ENCODE measurements around the gene CDC42. TPM values are rescaled to one million over a fixed set of nuclear protein-coding genes. Genes with fewer than 3 reads are reported as not detected.

The CDC42 gene
- total and polyA plus RNA-seq, 9 of the 15 experiments (the other 6 are each of a cell fraction or from before 2014, with no cell fraction given): 186 to 398 (median 325) TPM

DNA sequence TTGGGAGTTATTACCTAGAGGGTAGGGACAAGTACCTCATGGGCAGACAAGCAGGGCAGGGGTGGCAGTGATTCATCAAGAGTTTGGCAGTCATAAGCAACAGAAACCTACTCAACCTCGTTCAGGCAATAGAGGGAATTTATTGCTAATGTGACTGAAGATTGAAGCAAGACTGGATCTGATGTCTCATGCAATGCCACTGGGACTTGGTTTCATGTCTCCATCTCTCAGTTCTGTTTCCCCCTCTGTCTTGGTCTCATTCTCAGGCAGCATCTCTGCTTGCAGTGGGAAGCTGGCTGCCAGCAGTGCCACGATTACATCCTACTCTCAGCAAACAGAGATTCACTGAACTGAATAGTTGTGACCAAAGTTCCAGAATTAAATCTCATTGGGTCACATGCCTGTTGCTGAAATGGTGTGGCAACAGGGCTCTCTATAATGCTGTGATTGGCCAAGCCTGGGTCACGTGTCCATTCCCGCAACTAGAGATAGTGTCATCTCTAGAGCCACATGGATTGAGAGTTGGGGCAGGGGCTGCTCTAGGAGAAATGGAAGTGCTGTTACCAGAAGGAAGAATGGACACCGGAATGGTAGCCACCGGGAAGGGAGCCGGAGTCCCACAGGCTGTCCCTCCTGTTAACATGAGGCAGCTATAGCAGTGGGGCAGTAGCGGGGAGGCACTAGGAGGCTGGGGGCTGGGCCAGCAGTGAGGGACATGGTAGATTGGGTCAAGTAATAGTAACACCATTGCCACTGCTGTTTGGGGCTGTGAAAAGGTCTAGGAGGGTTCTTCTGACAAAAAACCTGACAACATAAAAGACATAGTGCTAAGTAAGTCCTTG lies 3.9 kb upstream of the CDC42 start (continued):
- TF ChIP-seq PCBP2 (IDR thresholded peaks at IDR 0.05; ENCODE audit: low read depth, low read length, poor library complexity, severe bottlenecking) (no peak), GTF2E2 (tag; IDR thresholded peaks at IDR 0.05) (peak; percentile 61; the same call in 1 of the 2 replicates), GABPB1 (CRISPR knock-in tag; IDR thresholded peaks at IDR 0.05) (no peak), BDP1 (IDR thresholded peaks at IDR 0.05; ENCODE audit: insufficient read depth, insufficient read length) (no peak), SMAD1 (IDR thresholded peaks at IDR 0.05; ENCODE audit: low read depth, low read length, partially characterized antibody) (no peak), POLR2G (IDR thresholded peaks at IDR 0.05; ENCODE audit: low read depth, low read length) (0 out of 2 replicates have a peak, but pooled peaks have one; percentile 18), ZKSCAN3 (CRISPR knock-in tag; IDR thresholded peaks at IDR 0.05) (no peak), ZNF23 (CRISPR knock-in tag; IDR thresholded peaks at IDR 0.05) (no peak), NR2C2 (CRISPR knock-in tag; IDR thresholded peaks at IDR 0.05) (no peak), NR2C2 (tag; IDR thresholded peaks at IDR 0.05) (peak; percentile 36; the same call in 1 of the 2 replicates), RBM25 (IDR thresholded peaks at IDR 0.05; ENCODE audit: low read depth, low read length, severe bottlenecking) (peak; percentile 77), PTTG1 (tag; IDR thresholded peaks at IDR 0.05; ENCODE audit: low read depth) (no peak), ZZZ3 (IDR thresholded peaks at IDR 0.05) (no peak), RNF2 (IDR thresholded peaks at IDR 0.05) (peak; percentile 56; the same call in 1 of the 2 replicates), NR2C1 (IDR thresholded peaks at IDR 0.05) (peak; percentile 24; the same call in 1 of the 2 replicates), NR2C1 (tag; IDR thresholded peaks at IDR 0.05) (peak; percentile 40; the same call in 1 of the 2 replicates), POLR3A (IDR thresholded peaks at IDR 0.05; ENCODE audit: borderline replicate concordance, extremely low read depth, insufficient read depth, insufficient read length) (no peak), ZSCAN32 (CRISPR knock-in tag; IDR thresholded peaks at IDR 0.05) (no peak), FOXA3 (CRISPR knock-in tag; conservative IDR thresholded peaks at IDR 0.05 in 1 of 2, IDR thresholded peaks at IDR 0.05 in 1 of 2) (no peak; a peak in 1 of 4 replicates), NCOA6 (IDR thresholded peaks at IDR 0.05) (no peak), RAD21 (CRISPR knock-in tag; conservative IDR thresholded peaks at IDR 0.05 in 1 of 2, IDR thresholded peaks at IDR 0.05 in 1 of 2) (0 out of 4 replicates have a peak, but pooled peaks of 1 of the 2 experiments have one; percentile 1), TRIM24 (IDR thresholded peaks at IDR 0.05) (peak in 1 of 2 experiments; percentile 71; a peak in 2 of 4 replicates), EGR1 (conservative IDR thresholded peaks at IDR 0.05) (no peak), JUN (IDR thresholded peaks at IDR 0.05; ENCODE audit: borderline replicate concordance, low read depth, low read length) (peak; percentile 80; the same call in 1 of the 2 replicates), JUN (CRISPR knock-in tag; IDR thresholded peaks at IDR 0.05; ENCODE audit: borderline replicate concordance) (no peak)
- TF ChIP-seq, protein P1, sequence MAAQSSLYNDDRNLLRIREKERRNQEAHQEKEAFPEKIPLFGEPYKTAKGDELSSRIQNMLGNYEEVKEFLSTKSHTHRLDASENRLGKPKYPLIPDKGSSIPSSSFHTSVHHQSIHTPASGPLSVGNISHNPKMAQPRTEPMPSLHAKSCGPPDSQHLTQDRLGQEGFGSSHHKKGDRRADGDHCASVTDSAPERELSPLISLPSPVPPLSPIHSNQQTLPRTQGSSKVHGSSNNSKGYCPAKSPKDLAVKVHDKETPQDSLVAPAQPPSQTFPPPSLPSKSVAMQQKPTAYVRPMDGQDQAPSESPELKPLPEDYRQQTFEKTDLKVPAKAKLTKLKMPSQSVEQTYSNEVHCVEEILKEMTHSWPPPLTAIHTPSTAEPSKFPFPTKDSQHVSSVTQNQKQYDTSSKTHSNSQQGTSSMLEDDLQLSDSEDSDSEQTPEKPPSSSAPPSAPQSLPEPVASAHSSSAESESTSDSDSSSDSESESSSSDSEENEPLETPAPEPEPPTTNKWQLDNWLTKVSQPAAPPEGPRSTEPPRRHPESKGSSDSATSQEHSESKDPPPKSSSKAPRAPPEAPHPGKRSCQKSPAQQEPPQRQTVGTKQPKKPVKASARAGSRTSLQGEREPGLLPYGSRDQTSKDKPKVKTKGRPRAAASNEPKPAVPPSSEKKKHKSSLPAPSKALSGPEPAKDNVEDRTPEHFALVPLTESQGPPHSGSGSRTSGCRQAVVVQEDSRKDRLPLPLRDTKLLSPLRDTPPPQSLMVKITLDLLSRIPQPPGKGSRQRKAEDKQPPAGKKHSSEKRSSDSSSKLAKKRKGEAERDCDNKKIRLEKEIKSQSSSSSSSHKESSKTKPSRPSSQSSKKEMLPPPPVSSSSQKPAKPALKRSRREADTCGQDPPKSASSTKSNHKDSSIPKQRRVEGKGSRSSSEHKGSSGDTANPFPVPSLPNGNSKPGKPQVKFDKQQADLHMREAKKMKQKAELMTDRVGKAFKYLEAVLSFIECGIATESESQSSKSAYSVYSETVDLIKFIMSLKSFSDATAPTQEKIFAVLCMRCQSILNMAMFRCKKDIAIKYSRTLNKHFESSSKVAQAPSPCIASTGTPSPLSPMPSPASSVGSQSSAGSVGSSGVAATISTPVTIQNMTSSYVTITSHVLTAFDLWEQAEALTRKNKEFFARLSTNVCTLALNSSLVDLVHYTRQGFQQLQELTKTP (IDR thresholded peaks at IDR 0.05; ENCODE audit: low read depth in 1 of 2, partially characterized antibody in 2 of 2): peak in 1 of 2 experiments; percentile 40
